Ectodermal cell (in vitro differentiated cells): ENCODE data around the gene MYBBP1A.

Experiments
- H3K27ac ChIP-seq: 2 replicates; pipeline ENCODE4 v1.7.0; 2013; ENCODE audit warnings: mild to moderate bottlenecking, low read depth, low read length; ENCODE audit not compliant: insufficient read depth, poor library complexity, severe bottlenecking
- H3K27me3 ChIP-seq: 2 replicates; pipeline ENCODE4 v1.7.0; 2013; ENCODE audit warnings: mild to moderate bottlenecking, low read length; ENCODE audit not compliant: insufficient read depth, control insufficient read depth, poor library complexity, severe bottlenecking
- H3K36me3 ChIP-seq: one replicate; pipeline ENCODE4 v1.7.0; 2013; ENCODE audit warnings: low read length; ENCODE audit not compliant: control insufficient read depth, insufficient read depth
- H3K4me1 ChIP-seq: one replicate; pipeline ENCODE4 v1.7.0; 2013; ENCODE audit warnings: low read length; ENCODE audit not compliant: control insufficient read depth, insufficient read depth
- H3K4me3 ChIP-seq: 2 replicates; pipeline ENCODE4 v1.7.0; 2013; ENCODE audit warnings: low read depth, low read length, control low read depth; ENCODE audit not compliant: insufficient read depth
- H3K9me3 ChIP-seq: 2 replicates; pipeline ENCODE4 v1.7.0; 2013; ENCODE audit warnings: mild to moderate bottlenecking, low read length, moderate library complexity; ENCODE audit not compliant: control insufficient read depth
- WGBS, 2 experiments: methylation state at CpG; one replicate each; pipeline ENCODE4 v1.1.7; 2013; ENCODE audit warnings: missing lambda C conversion rate in 2 of 2; 5-methylcytosine and 5-hydroxymethylcytosine counted together

Gene MYBBP1A

DNA sequence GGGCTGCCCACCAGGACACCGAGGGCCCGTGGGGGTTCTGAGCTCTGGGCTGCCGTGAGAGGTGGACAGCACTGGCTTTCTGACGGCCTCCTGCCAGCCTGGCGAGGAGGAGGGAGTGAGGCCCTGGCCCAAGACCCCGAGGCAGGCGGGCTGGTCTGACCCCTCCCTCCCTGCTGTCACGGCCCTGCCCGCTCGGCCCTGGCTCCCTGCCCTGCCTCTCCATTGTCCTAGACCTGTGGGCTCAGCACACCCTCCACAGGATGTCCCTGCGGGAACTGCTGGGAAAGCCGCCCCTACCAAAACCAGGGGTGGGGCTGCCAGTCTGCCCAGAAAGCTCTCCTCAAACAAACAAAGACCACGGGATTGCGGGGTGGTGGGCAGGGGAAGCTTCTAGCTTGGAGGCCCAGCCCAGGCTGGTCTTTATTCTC, 35.8 kb downstream of the MYBBP1A start:
- H3K9me3 ChIP-seq: no peaks in the 10 kb centered on the region
- no peak overlapping the region for H3K27ac ChIP-seq
- WGBS, 2 experiments: 49 to 51% methylated on average over 14 of the region's 14 CpGs
- no peaks in the 10 kb centered on the region for H3K36me3 ChIP-seq
- no peak overlapping the region for H3K4me3 ChIP-seq
- no peaks in the 10 kb centered on the region for H3K27me3 ChIP-seq
- H3K4me1 ChIP-seq: peaks cover 21% of the 10 kb centered on the region

DNA sequence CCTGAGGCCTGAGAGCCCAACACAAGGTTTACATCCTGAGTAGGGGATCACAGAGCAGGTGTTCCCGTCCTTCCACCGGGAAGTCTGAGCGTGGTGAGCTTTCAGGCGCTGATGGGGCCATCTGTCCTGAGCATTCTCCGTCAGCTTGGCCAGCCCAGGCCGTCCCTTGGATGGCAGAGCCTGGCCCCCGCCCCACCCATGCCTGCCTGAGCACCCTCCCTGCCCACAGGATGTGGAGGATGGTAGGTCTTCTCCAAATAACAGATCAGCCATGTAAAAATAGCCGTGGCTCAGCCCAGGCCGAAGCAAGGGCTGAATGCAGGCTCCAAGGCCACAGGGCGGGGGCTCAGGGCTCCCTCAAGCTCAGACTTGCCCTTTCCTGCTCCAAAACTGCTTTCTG, 36.3 kb downstream of the MYBBP1A start:
- WGBS, 2 experiments: 93 to 94% methylated on average over 10 of the region's 10 CpGs
- Histone ChIP-seq H3K9me3 (no peaks in the 10 kb centered on the region), H3K27ac (no peak overlapping the region), H3K36me3 (no peaks in the 10 kb centered on the region), H3K4me3 (no peak overlapping the region), H3K27me3 (no peaks in the 10 kb centered on the region), H3K4me1 (peaks cover 21% of the 10 kb centered on the region)

DNA sequence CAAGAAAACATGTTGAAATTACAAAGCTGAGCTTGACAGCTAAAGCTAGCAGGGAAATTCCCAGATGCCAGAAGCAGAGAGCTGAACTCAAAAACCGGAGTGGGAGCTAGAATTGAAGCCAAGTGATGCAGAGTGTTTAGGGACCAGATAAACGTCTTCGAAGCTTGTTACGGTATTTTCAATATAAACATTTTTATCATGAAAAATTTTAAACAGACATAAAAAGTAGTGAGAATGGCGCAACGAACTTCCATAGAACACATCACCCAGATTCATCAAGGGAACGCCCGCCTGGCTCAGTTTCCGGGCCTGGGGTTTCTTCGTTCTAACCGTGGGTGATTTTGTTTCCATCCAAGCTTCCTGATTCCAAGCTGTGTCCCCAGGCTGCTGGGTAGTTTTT, 38.4 kb downstream of the MYBBP1A start:
- no peaks in the 10 kb centered on the region for H3K9me3 ChIP-seq
- H3K4me1 ChIP-seq: peaks cover 21% of the 10 kb centered on the region
- no peaks in the 10 kb centered on the region for H3K27me3 ChIP-seq
- no peak overlapping the region for H3K27ac ChIP-seq
- no peak overlapping the region for H3K4me3 ChIP-seq
- no peaks in the 10 kb centered on the region for H3K36me3 ChIP-seq
- 93 to 95% methylated on average over 8 to 11 of the region's 11 CpGs for WGBS, 2 experiments

DNA sequence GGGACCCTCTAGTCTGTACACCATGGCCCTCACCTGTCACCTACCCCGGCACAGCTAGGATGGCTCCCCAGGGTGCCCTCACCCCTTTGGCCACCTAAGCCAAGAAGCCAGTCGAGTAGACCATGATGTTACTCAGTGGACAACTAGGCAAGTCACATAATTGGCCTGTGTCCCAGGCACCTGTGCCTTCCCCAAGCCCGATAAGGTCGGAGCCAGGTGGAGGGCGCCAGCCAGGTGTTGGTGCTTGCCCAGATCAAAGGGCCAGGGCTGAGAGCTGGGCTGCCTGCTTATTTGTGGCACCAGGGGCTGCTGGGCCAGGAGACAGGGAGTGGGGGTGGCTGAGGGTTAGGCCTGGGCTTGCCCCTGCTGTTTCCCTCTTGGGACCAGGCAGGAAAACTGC, 39.7 kb downstream of the MYBBP1A start:
- WGBS, 2 experiments: 96% methylated on average over 5 of the region's 5 CpGs
- Histone ChIP-seq H3K36me3 (no peaks in the 10 kb centered on the region), H3K4me3 (no peak overlapping the region), H3K27me3 (no peaks in the 10 kb centered on the region), H3K4me1 (peaks cover 21% of the 10 kb centered on the region), H3K27ac (no peak overlapping the region), H3K9me3 (no peaks in the 10 kb centered on the region)

DNA sequence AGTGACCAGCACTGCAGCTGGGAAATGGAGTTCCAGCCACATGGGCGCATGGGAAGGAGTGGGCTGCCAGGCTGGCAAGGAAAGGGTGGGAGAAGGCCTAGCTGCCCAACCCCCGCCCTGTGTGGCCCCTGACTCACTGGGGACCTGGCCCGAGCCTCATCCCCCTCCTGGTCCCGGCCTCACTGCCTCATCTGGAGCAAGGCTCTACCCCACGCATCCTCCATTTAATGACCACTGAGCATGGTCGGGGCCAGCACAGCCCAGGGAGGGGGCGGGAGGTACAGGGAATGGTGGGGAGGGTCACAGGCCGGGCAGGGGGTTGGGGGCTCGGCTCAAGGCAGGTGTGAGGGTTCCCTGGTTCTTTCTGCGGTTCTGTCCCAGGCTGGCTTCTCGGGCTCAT, 40.4 kb downstream of the MYBBP1A start:
- 88 to 90% methylated on average over 11 of the region's 11 CpGs for WGBS, 2 experiments
- no peak overlapping the region for H3K27ac ChIP-seq
- no peaks in the 10 kb centered on the region for H3K9me3 ChIP-seq
- no peak overlapping the region for H3K4me3 ChIP-seq
- no peaks in the 10 kb centered on the region for H3K36me3 ChIP-seq
- no peaks in the 10 kb centered on the region for H3K27me3 ChIP-seq
- H3K4me1 ChIP-seq: peaks cover 15% of the 10 kb centered on the region

DNA sequence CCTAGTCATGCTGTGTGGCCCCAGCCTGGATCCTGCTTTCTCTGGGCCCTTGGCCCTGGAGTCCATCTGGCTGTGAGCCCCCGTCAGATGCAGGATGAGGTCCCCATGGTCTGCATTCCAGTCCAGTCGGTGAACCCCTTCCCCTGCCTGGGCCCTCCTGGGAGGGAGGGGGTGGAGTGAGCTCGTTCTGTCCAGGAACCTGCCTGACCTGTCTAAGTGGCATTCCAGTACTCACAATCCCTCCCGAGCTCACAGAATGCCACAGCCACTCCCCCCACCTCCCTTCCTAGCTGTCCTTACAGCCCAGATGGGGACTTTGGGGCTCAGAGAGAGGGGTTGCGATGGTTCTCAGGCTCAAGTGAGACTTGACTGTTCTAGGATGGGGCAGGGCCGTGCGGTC, 41.0 kb downstream of the MYBBP1A start:
- Histone ChIP-seq H3K27ac (no peak overlapping the region), H3K4me3 (no peak overlapping the region), H3K9me3 (no peaks in the 10 kb centered on the region), H3K27me3 (no peaks in the 10 kb centered on the region), H3K36me3 (no peaks in the 10 kb centered on the region), H3K4me1 (peaks cover 9% of the 10 kb centered on the region)
- WGBS, 2 experiments: 85 to 87% methylated on average over 7 of the region's 7 CpGs

DNA sequence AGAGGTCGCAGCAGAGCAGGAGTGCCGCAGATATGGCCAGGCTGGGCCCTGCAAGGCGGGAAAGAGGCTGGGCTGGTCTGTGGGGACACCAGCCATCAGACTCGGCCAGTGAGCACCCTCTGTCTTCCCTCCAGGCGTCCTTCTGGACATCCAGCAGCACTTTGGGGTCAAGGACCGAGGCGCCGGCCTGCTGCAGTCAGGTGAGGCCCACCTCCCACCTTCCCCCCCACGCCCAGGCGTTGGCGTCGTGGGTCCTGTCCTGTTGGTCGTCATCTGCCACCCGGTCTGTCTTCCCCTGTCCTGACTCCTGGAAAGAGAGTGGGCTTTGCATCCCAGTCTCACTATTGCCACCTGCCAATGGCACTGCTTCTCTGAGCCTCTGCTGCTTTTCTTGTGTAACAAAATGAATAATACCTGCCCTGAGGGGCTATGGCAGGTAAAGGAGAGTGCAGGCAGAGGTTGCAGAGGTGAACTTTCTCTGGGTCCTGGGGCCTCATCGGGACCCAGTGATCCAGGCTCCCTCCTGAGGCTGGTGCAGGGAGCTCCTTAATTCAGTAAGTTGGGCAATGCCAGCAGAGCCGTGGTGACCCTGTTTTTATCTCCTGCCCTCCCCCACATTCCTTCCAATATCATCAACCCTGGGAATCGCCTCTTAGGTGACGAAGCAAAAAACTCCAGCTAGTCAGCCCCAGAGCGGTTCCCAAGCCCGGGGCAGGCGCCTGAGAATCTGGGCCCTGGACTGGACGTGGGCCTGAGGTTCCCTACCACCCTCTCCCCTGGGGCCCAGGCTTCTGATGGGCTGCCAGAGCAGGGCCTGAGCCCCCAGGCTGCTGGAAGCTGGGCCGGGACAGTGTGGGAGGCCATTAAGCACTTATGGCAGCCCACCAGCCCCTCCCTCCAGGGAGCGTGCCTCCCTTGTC, 41.8 kb downstream of the MYBBP1A start:
- WGBS, 2 experiments: 91 to 93% methylated on average over 24 of the region's 24 CpGs
- Histone ChIP-seq H3K27ac (no peak overlapping the region), H3K36me3 (no peaks in the 10 kb centered on the region)

DNA sequence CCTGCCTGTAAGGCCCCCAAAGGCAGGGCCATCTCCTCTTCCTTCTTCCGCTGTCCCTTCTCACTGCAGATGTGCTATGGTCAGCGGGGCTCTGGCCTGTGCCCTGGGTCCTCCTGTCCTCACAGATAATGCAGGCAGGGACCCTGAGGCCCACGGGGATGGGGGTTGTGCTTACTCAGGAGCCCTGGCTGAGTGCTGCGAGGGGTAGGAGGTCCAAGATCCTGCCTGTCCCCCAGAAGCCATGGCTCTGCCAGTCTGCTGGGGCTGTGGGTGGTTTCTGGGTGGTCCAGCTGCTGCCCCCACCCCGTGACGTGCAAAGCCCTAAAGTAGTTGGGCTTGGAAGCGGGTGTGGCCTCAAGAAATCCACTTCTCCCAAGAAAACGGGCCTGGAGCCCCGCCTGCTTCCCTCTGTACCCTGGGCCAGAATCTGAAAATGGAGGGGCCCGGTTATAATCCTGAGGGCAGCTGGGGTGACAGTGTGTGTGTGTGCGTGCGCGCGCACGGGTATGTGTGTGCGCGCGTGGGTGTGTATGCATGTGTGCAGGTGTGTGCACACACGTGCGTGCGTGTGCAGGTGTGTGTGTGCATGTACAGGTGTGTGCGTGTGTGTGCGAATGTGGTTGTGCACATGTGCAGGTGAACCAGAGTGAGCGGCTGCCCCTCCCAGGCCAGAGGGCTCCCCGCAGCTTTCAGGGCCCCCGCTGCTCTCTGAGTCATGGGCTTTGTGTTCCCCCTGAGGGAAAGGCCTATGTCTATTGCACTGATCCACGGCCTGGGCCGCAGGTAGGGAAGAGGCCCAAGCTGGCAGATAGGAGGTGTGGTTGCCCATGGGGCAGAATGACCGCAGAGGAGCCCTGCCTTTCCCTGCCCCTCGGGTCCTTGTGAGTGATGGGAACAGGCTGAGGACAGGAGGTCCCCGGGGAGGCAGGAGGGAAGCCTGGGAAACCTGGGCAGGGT, 42.8 kb downstream of the MYBBP1A start:
- no peak overlapping the region for H3K4me3 ChIP-seq
- H3K36me3 ChIP-seq: no peaks in the 10 kb centered on the region
- WGBS, 2 experiments: 93% methylated on average over 31 of the region's 31 CpGs
- peaks cover 5% of the 10 kb centered on the region for H3K4me1 ChIP-seq
- H3K27ac ChIP-seq: no peak overlapping the region
- H3K9me3 ChIP-seq: no peaks in the 10 kb centered on the region
- H3K27me3 ChIP-seq: no peaks in the 10 kb centered on the region

More for the DNA sequence above, 41.8 kb downstream of the MYBBP1A start:
- Histone ChIP-seq H3K4me1 (peaks cover 5% of the 10 kb centered on the region), H3K4me3 (no peak overlapping the region), H3K9me3 (no peaks in the 10 kb centered on the region), H3K27me3 (no peaks in the 10 kb centered on the region)

DNA sequence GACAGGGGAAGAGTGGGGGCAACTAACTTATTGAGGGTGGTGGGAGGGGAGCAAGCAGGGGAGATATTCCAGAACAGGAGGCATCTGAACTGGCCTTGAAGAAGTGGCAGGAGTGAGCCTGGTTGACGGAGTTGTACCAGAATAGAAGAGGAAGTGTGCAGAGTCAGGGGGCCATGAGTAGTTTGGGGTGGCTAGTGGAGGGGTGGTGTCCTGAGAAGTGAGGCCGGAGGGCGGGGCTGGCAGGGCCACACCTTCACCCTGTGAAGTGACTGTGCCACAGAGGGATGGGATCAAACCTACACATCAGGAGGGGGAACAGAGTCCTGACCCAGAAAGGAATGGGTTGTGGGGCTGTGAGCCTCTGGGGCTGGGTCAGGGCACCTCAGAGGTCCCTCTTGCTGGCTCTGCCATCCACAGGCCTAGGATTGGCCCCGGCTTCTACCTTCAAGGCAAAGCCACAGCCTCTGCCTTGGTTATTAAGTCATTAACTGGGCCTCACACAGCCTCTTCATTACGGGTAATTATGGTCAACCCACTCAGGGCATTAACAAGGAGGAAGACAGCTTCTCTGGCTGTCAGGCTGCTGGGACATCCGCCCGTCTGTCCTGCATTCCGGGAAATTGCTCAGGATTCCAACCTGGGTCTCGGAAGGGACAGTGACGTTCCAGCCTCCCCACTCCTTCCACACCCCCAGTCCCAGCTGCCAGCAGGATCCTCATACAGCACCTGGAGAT, 43.8 kb downstream of the MYBBP1A start:
- peaks cover 6% of the 10 kb centered on the region for H3K4me1 ChIP-seq
- no peaks in the 10 kb centered on the region for H3K36me3 ChIP-seq
- H3K27ac ChIP-seq: no peak overlapping the region
- H3K27me3 ChIP-seq: no peaks in the 10 kb centered on the region
- WGBS, 2 experiments: 92 to 93% methylated on average over 10 of the region's 10 CpGs
- H3K4me3 ChIP-seq: no peak overlapping the region
- no peaks in the 10 kb centered on the region for H3K9me3 ChIP-seq
